HG03196 (cell line): ENCODE results near the gene ATCAY.
"Not testable (repeated sequence)": the region's sequence is repeated elsewhere in the genome, so short reads cannot be mapped to it uniquely, and the experiment has no call there.

Source experiments
- ATAC-seq: cut with Tn5 transposase; IDR thresholded peaks from one replicate; pipeline ENCODE4 v1.9.1; 2021; ENCODE audit not compliant: unreplicated experiment

ATCAY gene

GRCh38 chr19:3855320-3855719, 25.2 kb upstream of the ATCAY start:
- ATAC-seq = no peak

DNA sequence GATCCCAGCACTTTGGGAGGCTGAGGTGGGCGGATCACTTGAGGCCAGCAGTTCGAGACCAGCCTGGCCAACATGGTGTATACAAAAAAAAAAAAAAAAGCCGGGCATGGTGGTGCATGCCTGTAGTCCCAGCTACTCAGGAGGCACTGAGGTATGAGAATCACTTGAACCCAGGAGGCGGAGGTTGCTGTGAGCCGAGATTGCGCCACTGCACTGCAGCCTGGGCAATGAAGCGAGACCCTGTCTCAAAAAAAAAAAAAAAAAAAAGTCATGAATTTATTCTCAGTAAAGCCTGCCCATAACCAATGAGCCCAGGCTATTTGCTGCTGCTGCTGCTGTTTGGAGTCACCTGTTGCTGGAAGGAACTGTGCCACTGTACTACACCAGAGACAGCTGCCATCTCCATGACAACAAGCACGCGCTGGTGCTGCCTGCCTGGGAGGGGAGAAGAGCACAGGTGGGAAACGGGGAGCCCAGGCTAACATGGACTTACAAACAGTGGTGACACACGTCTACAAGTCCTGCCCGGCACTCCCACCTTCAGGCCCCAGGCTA, 23.0 kb upstream of the ATCAY start:
- ATAC-seq = no peak

- ATAC-seq = no peak
Measured at GRCh38 chr19:3860499-3860898, 20.0 kb upstream of the ATCAY start.

- ATAC-seq = no peak
Measured at GRCh38 chr19:3862826-3863500, 17.5 kb upstream of the ATCAY start.

- ATAC-seq = no peak
Measured at GRCh38 chr19:3863648-3864047, 16.8 kb upstream of the ATCAY start.

DNA sequence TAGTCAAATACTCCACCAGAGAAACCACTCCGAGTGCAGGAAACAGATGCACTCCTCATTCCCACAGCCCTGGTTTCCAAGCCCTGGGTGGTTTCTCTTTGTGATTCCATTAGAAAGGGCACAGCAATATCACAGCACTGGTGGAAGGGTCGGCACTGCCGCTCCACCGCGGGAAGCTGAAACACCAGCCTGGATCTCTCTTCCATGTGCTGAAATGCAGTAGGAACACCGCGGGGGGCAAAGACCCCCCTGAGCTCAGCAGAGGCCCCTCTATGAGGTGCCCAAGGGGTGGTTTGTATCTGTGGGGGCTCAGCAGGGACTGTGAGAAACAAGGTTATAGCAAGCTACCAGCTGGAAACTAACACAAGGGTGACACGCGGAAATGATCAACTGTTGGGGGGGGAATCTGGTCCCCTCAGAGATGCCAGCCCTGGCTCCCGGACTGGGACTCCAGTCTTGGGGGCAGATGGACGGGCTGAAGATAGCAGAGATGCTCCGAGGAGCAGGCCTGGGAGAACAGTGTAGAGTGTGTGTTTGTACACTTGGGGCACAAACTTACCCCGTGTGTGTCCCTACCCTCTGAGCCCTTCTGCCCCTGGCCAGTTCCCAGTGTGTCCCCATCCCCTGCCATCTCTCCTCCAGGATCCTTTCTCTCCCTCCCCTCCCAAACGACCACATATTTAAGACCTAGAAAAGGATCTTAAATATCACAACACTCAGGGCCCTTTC, 13.4 kb upstream of the ATCAY start:
- no peak for ATAC-seq

DNA sequence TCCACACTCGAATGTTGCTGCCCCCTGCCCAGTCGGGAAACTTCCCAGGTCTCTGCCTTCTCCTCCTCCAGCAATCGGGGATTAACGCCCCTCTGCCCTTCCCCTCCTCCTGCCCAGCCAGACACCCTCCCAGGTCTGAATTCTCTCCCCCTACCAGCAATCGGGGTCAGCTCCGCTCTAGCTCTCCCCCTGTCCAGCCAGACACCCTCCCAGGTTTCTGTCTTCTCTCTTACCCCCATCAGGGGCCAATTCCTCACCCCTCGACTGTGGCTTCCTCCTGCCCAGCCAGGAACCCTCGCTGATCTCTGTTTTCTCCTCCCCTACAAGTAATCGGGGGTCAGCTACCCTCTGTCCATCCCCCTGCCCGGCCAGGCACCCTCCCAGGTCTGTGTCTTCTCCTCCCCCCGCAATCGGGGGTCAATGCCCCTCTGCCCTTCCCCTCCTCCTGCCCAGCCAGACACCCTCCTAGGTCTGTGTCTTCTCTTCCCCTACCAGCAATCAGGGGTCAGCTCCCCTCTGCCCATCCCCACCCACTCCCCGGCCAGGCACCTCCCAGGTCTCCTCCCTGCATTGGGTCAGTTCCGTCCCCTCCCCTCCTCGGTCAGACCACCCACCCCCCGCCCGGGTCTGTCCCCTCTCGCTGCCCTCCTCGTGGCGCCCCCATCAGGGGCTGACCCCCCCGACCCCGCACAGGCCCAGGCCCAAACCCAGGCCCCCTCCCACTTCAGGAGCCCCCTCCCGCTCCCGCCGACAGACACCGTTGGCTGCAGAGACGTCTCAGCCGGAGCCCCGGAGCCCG, 12.3 kb upstream of the ATCAY start:
- ATAC-seq = no peak

DNA sequence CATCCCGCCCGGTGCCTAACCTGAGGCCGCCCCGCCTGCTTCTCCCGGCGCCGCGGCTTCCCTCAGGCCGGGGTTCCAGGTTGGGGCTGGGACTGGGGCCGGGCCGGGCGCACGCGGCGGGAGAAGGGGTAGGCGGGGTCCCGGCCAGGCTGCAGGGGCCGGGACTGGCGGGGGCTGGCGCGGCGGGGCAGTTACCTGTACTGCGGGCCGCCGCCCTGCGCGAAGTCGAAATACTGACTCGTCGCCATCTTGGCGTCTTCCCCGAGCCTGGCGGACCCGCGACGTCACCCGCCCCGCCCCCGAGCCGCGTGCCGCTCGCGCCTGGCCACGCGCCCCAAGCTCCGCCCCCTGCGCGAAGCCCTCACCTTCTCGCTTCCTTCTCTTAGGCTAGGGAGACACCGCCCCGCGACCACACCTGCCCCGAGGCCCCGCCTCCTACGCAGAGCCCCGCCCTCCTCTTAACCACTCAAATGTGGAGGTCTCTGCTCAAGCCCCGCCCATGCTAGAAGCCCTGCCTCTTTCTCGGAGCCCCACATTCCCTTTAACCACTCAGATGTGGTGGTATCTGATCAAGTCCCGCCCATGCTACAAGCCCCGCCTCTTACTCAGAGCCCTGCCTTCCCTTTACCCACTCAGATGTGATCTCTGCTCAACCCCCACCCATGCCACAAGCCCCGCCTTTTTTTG, 11.6 kb upstream of the ATCAY start, which contains the start of gene ZFR2:
Gene ZFR2 (minus strand): TSS at position 269 of the 687 bp plus-strand sequence. CDS start 21 bp downstream, at position 248.
- ATAC-seq = no peak

GRCh38 chr19:3873151-3873550, 7.3 kb upstream of the ATCAY start:
- ATAC-seq = no peak

DNA sequence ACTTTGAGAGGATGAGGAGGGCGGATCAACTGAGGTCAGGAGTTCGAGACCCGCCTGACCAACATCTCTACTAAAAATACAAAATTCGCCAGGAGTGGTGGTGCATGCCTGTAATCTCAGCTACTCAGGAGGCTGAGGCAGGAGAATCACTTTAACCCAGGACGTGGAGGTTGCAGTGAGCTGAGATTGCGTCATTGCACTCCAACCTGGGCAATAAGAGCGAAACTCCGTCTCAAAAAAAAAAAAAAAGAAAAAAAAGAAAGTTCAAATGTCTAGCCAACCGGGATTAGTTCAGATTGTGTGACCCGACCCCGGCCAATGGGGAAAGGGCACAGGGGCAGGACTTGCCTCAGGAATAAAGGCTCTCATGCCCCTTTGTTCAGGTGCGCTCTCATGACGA, 5.8 kb upstream of the ATCAY start:
- ATAC-seq = not testable (repeated sequence)

GRCh38 chr19:3879656-3880055, 829 bp upstream of the ATCAY start:
- ATAC-seq = no peak

DNA sequence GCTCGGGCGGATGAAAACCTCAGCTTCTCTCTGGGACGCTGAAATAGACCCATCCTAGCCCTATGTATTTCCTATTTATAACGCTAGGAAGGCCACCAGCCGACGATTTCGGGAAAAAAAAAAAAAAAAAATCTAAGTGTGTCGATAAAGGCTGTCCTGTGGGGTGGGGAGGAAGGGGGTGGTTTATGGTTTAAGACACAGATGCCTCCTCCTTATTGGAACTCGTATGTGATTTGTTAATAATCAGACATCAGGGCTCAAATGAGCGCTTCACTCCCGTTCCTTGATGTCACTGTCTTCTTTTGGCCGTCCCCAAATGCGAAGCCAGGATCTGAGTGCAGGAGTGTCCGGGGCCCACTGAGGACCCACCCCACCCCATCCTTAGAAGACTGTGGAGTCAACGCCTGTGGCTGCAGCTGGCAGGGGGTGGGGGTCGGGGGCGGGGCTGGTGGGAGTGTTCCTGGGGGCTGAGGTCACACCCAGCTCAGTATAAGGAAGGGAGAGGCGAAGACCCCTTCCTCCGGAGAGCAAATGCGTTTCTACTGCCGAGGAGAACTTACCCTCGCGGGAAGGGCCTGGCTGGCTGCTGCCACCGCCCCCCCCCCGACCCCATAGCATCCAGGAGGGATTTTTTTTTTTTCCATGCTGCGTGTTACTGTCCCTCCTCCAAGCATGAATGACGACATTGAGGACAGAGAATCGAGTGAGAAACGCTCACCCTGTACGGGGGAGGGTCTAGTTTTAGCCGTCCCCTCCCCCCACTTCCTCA, 971 bp downstream of the ATCAY start:
- ATAC-seq = no peak

DNA sequence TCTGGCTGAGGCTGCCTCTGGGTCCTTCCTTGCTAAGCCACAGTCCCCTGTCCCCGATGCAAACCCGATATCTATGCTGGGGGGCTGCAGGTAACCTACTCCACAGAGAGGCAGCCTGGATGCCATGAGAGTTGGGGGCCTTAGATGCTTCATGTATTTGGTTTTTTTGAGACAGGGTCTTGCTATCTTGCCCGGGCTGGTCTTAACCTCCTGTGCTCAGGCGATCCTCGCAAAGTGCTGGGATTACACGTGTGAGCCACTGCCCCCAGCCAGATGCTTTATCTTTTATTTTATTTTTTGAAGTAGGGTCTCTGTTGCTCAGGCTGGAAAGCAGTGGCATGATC, 1.5 kb downstream of the ATCAY start:
- no peak for ATAC-seq

GRCh38 chr19:3890591-3890990, 10.1 kb downstream of the ATCAY start:
- ATAC-seq = no peak

DNA sequence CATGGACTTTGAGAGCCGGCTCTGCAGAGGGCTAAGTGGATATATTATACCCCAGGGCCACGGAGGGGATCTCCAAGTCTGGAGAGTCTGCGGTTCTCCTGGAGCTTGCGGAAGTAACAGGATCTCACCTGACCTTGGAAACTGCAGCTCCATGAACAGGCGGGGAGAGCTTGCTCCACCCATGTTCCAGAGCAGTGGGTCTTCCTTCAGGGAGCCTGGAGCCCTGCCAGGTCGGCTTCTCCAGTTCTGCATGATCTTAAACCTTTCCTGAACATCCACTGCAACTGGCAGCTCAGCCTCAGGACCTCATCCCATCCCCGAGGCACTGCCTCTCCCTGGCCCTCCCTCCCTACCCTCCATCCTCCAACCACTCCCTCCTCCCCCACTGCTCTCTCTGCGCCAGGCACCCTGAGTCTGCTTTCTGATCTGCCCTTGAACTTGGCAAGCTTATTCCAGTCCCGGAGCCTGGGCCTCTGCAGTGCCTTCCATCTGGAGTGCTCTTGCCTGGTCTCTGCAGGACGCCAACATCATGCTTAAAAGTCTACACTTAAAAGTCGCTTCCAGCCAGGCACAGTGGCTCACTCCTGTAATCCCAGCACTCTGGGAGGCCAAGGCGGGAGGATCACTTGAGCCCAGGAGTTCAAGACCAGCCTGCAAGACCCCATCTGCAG, 13.2 kb downstream of the ATCAY start:
- no peak for ATAC-seq

DNA sequence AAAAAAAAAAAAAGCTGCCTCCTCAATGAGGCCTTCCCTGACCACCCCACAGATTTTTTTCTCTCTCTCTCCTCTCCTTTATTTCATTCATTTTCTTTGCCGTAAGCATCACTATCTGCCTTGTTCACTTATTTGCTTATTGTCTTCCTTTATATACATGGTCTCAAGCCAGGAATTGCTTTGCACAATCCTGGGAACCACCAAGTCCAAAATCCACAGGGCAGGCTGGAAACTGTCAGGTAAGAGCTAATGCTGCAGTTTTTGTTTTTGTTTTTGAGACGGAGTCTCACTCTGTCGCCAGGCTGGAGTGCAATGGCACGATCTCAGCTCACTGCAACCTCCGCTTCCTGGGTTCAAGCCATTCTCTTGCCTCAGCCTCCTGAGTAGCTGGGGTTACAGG, 14.5 kb downstream of the ATCAY start:
- ATAC-seq = not testable (repeated sequence)

DNA sequence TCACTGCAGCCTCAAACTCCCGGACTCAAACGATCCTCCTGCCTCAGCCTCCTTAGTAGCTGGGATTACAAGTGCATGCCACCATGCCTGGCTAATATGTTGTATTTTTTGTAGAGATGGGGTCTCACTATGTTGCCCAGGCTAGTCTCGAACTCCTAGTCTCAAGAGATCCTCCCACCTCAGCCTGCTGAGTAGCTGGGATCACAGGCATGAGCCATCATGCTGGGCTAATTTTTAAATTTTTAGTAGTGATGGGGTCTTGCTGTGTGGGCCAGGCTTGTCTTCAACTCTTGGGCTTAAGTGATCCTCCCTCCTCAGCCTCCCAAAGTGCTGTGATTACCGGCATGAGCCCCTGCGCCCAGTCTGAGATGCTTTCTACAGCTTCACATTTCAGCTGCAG, 15.3 kb downstream of the ATCAY start:
- no peak for ATAC-seq

GRCh38 chr19:3897936-3898335, 17.5 kb downstream of the ATCAY start:
- ATAC-seq = no peak

DNA sequence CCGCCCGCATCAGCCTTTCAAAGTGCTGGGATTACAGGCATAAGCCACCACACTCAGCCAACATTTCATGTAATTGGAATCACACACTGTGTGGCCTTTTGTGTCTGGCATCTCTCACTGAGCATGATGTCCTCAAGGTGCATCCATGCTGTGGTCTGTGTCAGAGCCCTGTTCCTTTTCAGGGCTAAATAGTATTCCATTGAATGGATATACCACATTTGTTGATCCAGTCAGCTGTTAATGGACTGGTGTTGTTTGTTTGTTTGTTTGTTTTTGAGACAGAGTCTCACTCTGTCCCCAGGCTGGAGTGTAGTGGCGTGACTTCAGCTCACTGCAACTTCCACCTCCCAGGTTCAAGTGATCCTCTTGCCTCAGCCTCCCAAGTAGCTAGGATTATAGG, 17.9 kb downstream of the ATCAY start:
- ATAC-seq = no peak
